Peyer's patch (tissue), 4 donors: ENCODE measurements around the gene GMPPB.

ENCODE experiments used
- POLR2A ChIP-seq, 2 donors: fragments of 450-650 bp; IDR thresholded peaks; one replicate each; pipeline ENCODE4 v1.5.1; 2017; ENCODE audit warnings: antibody characterized with exemption in 2 of 2, mild to moderate bottlenecking in 2 of 2, moderate library complexity in 2 of 2
- TF ChIP-seq, protein P1 (sequence below), 6 experiments: fragments of 450-650 bp in 4 of 6; fragments of 200-600 bp in 2 of 6; sonication (generic) in 1 of 6; IDR thresholded peaks; one replicate each; pipeline ENCODE4 v1.5.1; 2017 to 2019; ENCODE audit warnings: antibody characterized with exemption in 6 of 6, mild to moderate bottlenecking in 3 of 6, moderate library complexity in 1 of 6

DNA sequence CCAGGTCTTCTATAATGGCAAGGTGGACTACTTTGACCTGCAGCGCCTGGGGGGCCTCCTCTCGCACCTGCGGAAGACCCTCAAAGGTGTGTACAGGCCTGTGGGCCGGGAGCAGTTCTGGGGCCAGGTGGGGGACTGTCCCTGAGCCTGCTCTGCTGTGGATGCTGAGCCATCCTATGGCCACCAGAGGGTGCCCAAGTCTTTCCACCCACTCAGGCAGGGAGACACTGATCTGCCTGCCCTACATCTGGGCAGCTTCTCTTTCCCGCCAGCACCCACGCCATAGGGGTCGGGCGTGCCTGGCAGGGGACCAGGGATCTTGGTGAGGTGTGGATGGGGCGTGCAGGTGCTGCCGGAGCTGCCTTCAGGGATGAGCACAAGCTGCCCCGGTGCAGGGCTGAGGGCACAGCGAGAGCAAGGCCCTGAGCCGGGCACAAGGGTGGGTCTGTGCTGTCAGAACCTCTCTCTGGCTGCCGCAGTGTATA, 20.3 kb downstream of the GMPPB start:
- TF ChIP-seq, protein P1, sequence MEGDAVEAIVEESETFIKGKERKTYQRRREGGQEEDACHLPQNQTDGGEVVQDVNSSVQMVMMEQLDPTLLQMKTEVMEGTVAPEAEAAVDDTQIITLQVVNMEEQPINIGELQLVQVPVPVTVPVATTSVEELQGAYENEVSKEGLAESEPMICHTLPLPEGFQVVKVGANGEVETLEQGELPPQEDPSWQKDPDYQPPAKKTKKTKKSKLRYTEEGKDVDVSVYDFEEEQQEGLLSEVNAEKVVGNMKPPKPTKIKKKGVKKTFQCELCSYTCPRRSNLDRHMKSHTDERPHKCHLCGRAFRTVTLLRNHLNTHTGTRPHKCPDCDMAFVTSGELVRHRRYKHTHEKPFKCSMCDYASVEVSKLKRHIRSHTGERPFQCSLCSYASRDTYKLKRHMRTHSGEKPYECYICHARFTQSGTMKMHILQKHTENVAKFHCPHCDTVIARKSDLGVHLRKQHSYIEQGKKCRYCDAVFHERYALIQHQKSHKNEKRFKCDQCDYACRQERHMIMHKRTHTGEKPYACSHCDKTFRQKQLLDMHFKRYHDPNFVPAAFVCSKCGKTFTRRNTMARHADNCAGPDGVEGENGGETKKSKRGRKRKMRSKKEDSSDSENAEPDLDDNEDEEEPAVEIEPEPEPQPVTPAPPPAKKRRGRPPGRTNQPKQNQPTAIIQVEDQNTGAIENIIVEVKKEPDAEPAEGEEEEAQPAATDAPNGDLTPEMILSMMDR (IDR thresholded peaks at IDR 0.05): peak; percentile 49 to 82 (median 78)
- TF ChIP-seq POLR2A (IDR thresholded peaks at IDR 0.05): no peak
